Measurements from ENCODE around the gene BHMT.
A peak's percentile ranks its signal among the peaks of the same experiment; 100 is the strongest.

BHMT gene, protein sequence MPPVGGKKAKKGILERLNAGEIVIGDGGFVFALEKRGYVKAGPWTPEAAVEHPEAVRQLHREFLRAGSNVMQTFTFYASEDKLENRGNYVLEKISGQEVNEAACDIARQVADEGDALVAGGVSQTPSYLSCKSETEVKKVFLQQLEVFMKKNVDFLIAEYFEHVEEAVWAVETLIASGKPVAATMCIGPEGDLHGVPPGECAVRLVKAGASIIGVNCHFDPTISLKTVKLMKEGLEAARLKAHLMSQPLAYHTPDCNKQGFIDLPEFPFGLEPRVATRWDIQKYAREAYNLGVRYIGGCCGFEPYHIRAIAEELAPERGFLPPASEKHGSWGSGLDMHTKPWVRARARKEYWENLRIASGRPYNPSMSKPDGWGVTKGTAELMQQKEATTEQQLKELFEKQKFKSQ

DNA sequence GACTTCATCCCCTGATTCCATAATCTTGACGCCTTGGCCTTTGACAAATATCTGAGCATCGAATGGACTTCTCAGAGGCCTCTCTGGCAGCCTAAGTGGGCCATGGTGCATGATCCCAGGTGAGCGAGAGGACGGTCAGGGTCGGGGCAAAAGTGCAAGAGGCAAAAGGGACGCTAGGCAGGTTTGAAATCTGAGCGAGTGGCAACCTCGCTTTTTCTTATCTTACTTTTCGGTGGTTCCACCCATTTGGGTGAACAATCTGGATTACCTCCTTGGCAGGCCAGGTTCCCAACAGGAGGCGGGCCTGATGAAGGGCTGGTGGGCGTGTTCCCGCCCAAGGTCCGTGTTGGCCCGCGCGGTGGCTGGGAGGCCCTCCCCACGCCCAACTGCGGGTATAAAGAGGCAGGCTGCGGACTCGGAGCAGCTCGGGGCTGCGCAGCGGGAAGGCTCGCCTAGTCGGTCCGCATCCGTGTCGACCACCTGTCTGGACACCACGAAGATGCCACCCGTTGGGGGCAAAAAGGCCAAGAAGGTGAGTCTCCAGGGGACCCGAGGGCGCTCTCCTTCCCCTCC lies at the start of gene BHMT:
Gene BHMT, plus strand, starts transcription at position 423 of the 573 bp plus-strand sequence. Its CDS starts 77 bp downstream, at position 500.
- no peak for DNase-seq (ENCODE audit: low read depth)

DNA sequence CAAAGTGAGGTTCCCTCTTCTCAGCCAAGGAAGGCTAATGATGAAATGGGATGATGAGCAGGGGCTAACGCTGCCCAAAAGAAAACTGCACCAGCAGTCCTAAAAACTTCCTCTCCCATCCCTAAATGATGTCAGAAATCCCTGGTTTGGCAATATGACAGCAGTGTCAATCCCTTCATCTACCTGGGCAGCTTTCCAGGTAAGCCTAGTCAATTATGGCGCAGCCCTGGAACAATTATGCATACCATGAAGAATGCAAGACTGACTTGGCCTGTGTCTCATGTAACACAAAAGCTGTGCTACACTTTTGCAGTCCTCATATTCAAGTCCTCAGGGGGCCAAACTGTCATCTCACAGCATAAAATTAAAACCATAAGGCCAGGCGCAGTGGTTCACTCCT lies 49.2 kb upstream of the BHMT start:
- no peak for DNase-seq (ENCODE audit: low read depth)

DNA sequence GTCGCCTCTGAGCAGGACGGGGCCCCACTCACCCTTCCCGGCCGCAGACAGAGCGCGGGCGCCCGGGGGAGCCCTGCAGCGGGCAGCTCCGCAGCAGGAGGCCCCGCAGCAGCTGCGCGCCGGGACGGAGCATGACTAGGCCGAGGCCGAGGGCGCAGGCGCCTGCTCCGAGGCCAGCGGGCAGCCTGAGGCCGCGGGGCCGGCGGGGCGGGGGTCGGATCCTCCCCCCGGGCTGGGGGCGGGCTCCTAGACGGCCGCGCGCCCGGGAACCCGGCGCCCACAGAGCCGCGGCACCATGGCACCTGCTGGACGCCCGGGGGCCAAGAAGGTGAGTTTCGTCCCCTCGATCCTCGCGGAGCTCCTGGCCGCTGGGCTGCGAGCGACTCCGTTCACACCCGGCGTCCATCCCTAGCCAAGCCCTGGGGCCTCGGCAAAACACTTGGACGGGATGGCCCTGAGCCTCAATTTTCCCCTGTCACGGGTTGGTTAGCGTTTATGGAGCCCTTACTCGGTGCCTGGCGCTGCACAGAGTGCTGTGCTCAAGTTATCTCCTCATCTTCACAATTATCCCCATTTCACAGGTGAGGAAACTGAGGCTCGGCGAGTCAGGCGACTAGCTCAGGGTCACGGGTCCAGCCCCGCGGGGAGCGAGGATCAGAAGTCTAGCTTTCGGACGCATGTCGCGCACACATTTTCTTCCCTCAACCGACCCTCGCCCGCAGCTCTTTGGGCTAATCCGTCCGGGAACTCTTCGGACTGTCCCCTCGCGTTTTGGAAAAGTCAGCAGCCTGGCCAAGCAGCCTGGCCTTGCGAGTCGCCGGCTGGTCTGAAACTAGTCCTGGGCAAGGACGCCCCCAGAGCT lies 41.9 kb upstream of the BHMT start, which contains the start of the genes BHMT2 and DMGDH:
Gene BHMT2, plus strand, starts transcription at position 280 of the 862 bp plus-strand sequence. Its CDS starts 16 bp downstream, at position 296.
Gene DMGDH, minus strand, starts transcription at position 187 of the 862 bp plus-strand sequence. Its CDS starts 54 bp downstream, at position 133.
- DNase-seq (ENCODE audit: low read depth): peak; percentile 66

DNA sequence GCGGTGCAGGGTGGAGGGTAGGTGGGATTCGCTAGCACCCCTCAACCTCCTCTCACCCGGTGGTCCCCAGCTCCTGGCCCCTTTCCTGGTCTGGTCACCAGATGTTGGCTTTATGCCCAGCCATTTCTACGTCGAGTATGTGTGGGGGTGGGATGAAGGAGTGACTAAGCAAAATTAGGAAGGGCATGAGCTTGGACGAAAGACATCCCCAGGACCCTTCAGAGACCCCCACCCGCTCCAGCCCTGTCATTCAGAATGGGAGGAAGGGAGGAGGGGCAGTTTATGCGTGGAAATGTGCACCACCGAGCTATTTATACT lies 41.3 kb upstream of the BHMT start:
- peak; percentile 54 for DNase-seq (ENCODE audit: low read depth)

DNA sequence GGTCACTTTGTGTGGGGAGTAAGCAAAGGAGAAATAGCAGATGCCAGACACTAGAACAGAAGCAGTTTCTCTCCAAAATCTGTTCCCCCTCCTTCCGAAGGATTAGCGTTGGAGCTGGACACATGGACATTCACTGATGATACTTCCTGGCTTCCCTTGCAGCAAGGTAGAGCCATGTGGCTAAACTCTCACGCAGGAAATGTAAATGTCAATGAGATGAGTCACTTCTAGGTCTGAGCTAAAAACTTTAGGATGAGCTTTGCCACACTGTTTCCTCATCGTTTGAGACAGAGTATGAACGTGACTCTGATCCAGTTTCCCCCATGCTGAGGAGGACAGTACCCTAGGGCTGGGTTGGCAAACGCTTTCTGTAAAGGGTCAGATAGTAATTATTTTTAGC lies 37.0 kb upstream of the BHMT start:
- DNase-seq (ENCODE audit: low read depth): peak; percentile 80

DNA sequence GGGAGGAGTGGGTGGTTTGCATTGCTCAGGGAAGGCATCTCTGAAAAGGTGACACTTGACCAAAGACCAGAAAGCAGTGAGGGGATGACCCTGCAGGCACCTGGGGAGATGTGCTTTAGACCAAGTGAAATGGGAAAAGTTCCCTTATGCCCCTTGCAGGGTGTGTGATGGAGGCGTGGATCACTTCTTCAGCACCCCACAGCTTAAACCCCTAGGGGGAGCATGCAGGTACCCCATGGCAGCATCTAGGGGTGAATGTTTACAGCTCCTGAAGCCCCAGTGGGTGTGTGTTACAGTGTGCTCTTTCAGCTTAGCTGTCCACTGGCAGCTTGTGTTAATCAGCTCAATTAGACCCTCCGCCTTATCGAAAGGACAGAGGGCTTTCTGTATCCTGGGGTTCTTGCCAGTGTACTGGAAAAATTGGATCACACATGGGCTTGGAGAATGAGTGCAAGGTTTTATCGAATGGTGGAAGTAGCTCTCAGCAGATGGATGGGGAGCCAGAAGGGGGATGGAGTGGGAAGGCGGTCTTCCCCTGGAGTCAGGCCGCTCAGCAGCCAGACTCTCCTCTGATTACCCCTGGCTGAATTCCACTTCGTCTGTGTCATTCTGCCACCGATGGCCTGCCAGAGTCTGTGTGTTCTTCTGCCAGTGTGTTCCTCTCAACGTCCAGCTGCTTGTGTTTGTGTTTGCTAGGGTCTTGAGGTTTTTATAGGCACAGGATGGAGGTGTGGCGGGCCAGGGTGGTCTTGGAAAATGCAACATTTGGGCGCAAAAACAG lies 35.8 kb upstream of the BHMT start:
- no peak for DNase-seq (ENCODE audit: low read depth)

DNA sequence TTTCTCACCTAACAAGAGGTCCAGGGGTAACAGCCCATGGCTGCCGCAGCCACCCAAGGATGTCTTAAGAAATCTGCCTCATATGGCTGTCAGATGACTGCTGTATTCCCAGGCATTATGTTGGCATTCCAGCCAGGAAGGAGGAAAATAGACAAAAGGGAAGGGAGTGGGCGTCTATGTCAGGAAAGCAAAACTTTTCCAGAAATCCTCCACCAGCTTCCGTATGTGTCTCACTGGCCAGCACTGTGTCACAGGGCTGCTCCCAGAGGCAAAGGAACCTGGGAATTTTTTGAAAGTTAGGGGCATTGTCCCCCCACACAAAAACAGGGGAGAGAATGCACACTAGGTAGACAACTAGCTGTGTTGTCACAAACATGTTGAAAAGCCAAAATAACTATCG lies 34.8 kb upstream of the BHMT start:
- no peak for DNase-seq (ENCODE audit: low read depth)

DNA sequence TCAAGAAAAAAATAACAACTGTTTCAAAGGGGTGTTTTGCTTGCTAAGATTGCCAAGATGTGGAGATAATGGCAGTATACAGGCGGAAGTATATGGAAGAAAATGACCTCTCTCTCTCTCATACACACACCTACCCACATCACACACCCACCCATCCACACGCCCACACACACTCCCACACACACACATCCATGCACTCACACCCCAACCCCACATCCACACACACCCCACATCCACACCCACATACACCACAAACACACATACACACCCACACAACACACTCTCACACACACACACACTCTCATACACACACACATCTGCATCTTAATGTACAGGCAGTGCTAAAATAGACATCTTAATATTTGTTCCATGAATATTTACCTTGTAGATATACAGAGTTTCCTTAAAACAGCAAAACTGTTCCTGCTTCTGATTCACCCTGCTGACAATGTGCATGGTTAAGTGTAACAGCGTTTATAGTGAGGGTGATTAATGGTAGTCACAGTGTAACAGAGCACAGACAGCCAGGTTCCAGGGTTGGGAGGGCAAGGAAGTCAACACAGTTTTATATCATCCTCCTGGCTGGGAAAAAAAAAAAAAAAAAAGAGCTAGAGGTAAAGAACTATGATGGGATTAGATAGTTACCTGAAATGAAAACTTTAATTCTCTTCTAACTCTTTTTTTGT lies 33.8 kb upstream of the BHMT start:
- no peak for DNase-seq (ENCODE audit: low read depth)

DNA sequence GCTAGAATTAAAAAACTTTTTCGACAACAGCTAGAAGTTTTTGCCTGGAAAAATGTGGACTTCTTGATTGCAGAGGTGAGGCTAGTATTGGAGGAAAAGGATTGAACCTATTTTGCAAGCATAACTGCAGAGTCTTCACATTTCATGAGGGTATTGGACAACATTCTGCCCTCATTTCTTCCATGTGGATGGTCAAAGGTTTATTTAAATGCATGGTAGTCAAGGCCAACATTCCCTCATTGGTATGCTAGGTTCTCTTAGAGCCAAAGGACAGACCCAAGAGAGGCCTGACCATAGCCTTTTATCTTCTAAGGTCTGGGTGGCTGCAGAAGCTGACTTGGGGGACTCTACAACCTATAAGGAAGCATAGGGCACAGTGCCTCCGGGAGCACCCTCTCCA lies 30.8 kb upstream of the BHMT start:
- DNase-seq (ENCODE audit: low read depth): no peak

DNA sequence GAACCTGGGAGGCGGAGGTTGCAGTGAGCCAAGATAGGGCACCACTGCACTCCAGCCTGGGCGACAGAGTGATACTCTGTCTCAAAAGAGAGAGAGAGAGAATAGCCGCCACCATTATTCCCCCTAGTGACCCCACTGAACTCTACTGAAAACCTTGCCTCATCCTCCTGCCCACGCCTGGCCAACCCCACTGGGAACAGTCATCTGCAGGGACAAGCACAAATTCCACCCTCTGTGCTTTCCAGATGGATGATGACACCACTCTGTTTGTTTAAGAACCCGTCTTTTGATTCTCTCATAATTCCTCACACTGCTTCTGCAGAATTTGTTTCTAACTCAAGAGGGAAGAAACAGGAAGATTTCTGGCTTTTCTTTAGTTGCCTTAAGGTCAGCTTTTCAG lies 29.8 kb upstream of the BHMT start:
- DNase-seq (ENCODE audit: low read depth): no peak

DNA sequence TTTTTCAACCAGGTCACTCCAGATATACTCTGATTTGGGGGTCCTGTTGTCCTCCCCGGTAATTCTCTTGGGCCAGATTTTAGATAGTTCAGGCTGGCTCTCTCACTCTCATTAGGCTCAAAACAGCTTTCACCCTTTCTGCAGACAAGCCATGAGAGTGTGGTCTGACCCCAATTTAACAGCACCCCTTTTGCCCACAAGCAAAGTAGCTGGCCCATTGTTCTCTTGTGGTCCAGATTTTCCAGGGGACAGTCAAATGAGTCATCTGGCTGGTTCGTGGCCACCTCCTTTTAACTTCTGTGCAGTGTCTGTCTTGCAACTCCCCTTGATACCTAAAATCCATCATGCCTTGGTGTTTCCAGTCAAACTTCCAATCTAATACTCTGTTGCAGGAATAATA lies 25.5 kb upstream of the BHMT start:
- DNase-seq (ENCODE audit: low read depth): no peak

DNA sequence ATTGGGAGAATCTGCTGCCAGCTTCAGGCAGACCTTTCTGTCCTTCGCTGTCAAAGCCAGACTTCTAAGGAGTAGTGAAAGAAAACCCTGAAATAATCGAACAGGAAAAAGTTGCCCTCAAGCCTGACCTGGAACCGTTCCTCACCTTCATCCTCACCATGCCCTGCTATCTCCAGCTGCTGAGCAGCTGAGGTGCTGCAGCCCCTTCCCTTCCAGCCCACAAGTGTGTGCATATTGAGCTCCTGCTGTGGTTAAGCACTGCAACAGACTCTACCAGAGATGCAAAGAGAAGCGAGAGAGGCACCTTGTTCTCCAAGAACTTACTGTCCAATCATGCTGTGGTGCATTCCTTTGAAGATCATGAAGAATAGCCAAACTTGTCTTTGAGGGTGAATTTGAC lies 23.1 kb upstream of the BHMT start:
- DNase-seq (ENCODE audit: low read depth): no peak

DNA sequence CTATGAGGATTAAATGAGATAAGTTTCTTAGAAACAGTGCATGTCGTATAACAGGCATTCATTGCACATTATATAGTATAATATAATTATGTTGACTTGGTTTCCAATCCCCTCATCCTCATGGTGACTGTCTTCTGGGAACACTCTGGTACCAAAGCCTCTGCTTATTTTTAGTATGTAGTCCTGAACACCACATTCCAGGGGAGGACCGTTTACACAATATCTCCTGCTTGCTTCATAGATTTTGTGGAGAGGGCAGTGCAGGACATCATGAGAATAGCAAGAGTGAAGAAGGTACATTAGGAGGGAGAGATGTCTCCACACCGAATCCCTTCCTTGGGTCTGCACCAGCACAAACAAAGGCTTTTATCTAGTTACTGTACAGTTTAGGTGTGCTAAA lies 20.5 kb upstream of the BHMT start:
- DNase-seq (ENCODE audit: low read depth): no peak

DNA sequence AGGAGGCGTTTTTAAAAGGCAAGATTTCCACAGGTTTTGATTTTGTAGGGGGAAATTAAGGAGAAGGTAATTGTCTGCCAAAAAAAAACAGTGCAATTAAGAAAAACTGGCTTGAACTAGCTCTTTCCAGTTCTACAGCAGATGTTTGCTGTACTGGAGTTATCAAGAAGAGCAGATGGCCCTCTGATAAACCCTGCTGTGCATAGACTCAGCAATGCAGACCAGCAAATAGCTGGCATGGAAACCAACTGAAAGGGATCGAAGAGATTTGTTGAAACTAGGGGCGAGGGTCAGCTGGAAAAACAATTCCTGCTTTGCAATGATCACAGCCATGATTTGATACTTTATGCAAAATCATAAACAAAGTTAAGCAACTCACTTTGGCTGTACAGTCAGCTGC lies 17.8 kb upstream of the BHMT start:
- no peak for DNase-seq (ENCODE audit: low read depth)

DNA sequence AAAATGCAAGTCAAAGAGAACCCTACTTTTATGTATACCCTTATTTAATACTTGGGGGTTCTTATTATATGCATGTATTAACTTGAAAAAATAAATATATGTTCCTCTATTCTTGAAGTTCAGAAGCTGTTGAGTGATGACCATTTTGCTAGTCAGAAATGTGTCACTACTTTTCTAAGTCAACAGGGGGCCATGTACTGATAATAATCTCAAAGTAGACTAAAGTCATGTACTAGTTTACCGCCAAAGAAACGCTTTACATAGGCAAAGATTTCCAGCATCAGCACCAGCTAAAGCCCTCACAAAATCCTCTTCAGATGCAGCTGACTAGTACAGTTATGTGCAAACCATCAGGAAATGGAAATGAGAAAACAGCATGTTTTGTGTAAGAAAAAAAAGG lies 5.7 kb upstream of the BHMT start:
- no peak for DNase-seq (ENCODE audit: low read depth)

DNA sequence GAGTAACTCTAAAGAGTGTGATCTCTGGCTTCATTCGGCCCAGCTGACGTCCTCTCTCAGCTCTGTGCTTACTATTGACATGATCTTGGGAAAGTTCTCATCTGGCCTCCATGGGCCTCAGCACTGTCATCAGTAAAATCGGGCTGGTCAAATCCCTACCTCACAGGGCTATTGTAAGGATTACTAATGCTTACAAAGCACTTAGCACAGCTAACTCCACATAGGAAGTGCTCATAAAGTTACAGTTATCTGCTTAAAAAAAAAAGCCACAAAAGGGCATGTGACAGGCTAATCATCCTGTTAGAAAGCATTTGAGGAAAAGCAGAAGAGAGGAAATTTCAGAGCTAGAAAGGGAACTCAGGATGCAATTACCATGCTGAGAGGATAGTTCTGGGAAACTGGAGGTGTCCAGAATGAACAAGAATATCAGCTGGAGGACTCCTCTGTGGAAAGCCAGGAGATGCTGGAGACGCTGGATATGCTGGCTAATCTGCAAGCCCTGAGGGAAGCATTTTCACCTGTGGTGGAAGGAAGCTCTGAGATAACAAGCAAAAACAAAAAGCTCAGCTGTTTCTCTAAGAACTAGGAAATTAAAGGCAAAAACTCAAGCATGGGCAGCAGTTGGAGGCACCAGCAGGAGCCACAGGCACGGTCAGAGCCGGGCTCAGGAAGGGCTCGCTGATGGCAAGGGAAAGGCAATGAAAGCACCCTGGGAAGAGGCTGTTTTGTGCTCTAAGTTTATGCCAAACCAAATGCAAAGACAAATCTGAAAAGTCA lies 4.4 kb upstream of the BHMT start:
- DNase-seq (ENCODE audit: low read depth): peak; percentile 7

DNA sequence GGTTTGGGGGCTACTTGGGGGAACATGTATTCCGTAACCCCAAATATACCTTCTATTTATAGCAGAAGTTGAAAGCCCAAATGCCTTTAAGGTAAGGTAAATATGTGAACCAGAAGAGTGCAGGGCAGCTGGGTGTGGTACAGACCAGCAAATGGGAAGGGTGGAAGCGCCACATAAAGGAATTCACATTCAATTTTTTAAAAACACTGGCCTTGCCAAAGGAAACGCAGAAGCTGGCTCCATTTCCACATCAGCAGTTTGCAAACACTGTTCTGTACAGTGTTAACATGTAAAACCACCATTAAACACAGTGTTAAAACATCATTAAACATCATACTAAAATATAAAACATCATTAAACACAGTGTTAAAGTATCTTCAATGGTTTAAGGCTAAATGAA lies 3.5 kb upstream of the BHMT start:
- no peak for DNase-seq (ENCODE audit: low read depth)

DNA sequence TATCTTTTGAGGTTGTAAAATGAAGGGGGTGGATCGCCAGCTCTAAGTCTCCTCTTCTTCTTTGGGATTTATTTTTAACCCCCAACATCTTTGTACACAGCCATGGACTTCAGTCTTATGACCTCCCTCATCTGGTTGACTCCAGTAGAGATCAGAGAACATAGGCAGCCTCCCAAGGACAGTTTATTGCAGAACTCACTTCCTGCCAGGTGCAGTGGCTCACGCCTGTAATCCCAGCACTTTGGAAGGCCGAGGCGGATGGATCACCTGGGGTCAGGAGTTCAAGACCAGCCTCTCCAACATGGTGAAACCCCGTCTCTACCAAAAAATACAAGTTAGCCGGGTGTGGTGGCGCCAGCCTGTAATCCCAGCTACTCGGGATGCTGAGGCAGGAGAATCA lies 2.8 kb upstream of the BHMT start:
- DNase-seq (ENCODE audit: low read depth): no peak

DNA sequence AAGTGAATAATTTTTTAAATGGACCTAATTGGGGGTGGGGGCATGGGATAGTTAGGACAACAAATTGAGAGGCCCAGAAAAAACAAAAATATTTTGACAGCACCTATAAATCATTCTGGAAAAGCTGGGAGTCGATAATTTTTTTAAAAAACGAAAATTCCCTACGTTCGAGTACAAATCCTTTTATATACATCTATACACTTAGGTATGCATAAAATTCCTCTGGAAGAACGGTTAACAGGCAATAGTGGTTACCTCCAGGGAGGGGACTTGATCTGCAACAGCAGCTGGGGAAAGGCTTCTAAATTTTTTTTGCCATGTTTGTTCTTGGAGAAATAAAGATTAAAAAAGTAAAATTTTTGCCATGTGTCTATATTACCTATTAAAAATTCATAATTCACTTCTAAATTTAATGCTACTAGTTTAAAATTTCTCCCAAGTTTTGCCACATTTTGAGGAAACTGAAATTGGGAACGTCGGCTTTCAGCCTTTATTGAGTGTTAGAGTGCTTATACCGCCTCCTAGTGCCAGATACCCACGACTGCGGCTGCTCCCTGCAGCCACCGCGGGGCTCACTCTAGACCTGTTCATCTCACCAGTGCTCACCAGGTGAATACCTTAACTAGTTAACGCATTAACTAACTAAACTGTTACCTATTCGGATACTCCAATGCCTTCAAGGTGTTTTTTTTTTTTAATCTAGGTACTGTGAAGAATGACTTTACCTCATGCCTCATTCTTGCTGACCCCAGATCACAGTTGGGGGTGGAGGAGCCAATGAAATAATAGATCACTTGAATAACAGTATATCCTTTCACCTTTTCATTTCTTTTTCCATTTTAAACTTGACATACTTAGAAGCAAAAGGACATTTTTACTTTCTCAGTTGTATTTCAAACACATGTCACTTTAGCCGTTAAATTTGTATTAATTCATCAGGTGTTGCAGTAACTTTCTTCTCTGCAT lies 1.8 kb upstream of the BHMT start:
- no peak for DNase-seq (ENCODE audit: low read depth)
